Trophoblast cell (in vitro differentiated cells and primary cell): ENCODE data around the gene NPIPB12.
"Not testable (repeated sequence)": the region's sequence is repeated elsewhere in the genome, so short reads cannot be mapped to it uniquely, and the experiment has no call there.

Experiments used
- DNase-seq, 2 donors: peaks; one replicate each; pipeline ENCODE4 v3.0.0-alpha.2; 2016
- H2AFZ ChIP-seq: 2 replicates; pipeline ENCODE4 v1.6.1; 2013; ENCODE audit warnings: low read length, moderate library complexity, mild to moderate bottlenecking; ENCODE audit not compliant: insufficient read depth, poor library complexity
- H2AK5ac ChIP-seq: 2 replicates; pipeline ENCODE4 v1.6.1; 2013; ENCODE audit warnings: mild to moderate bottlenecking, low read length
- H2BK120ac ChIP-seq: 2 replicates; pipeline ENCODE4 v1.6.1; 2013; ENCODE audit warnings: low read length, mild to moderate bottlenecking, moderate library complexity; ENCODE audit not compliant: insufficient read depth, poor library complexity
- H2BK12ac ChIP-seq: 2 replicates; pipeline ENCODE4 v1.6.1; 2013; ENCODE audit warnings: mild to moderate bottlenecking, low read length, moderate library complexity
- H2BK5ac ChIP-seq: 2 replicates; pipeline ENCODE4 v1.6.1; 2013; ENCODE audit warnings: low read length, low read depth, moderate library complexity, mild to moderate bottlenecking; ENCODE audit not compliant: poor library complexity
- H3K14ac ChIP-seq: 2 replicates; pipeline ENCODE4 v1.6.1; 2013; ENCODE audit warnings: mild to moderate bottlenecking, low read length
- H3K18ac ChIP-seq: 2 replicates; pipeline ENCODE4 v1.6.1; 2013; ENCODE audit warnings: mild to moderate bottlenecking, low read length
- H3K23ac ChIP-seq: 2 replicates; pipeline ENCODE4 v1.6.1; 2013; ENCODE audit warnings: low read length
- H3K27ac ChIP-seq: 2 replicates; pipeline ENCODE4 v1.5.1; 2013; ENCODE audit warnings: low read depth, mild to moderate bottlenecking, inconsistent platforms, low read length, moderate library complexity
- H3K27me3 ChIP-seq: 2 replicates; pipeline ENCODE4 v1.6.1; 2013; ENCODE audit warnings: inconsistent platforms, mild to moderate bottlenecking, low read length, moderate library complexity; ENCODE audit not compliant: insufficient read depth
- H3K36me3 ChIP-seq, 2 experiments: 1 replicate in 1 of 2; 2 replicates in 1 of 2; pipeline ENCODE4 v1.6.1; 2013; ENCODE audit warnings: low read length in 2 of 2, mild to moderate bottlenecking in 2 of 2, moderate library complexity in 1 of 2; ENCODE audit not compliant: insufficient read depth in 2 of 2, control insufficient read depth in 1 of 2
- H3K4ac ChIP-seq: 2 replicates; pipeline ENCODE4 v1.6.1; 2013; ENCODE audit warnings: low read depth, mild to moderate bottlenecking, low read length, moderate library complexity
- H3K4me1 ChIP-seq, 2 experiments: 1 replicate in 1 of 2; 2 replicates in 1 of 2; pipeline ENCODE4 v1.6.1; 2013; ENCODE audit warnings: low read length in 2 of 2, mild to moderate bottlenecking in 2 of 2, moderate library complexity in 1 of 2; ENCODE audit not compliant: insufficient read depth in 2 of 2, control insufficient read depth in 1 of 2
- H3K4me2 ChIP-seq: 2 replicates; pipeline ENCODE4 v1.6.1; 2013; ENCODE audit warnings: inconsistent platforms, mild to moderate bottlenecking, low read length, moderate library complexity
- H3K4me3 ChIP-seq: 2 replicates; pipeline ENCODE4 v1.5.1; 2013; ENCODE audit warnings: mild to moderate bottlenecking, low read depth, low read length, inconsistent platforms
- H3K79me1 ChIP-seq: one replicate; pipeline ENCODE4 v1.6.1; 2013; ENCODE audit warnings: low read length
- H3K79me2 ChIP-seq: 2 replicates; pipeline ENCODE4 v1.6.1; 2013; ENCODE audit warnings: low read length, mild to moderate bottlenecking; ENCODE audit not compliant: control insufficient read depth, insufficient read depth, poor library complexity
- H3K9ac ChIP-seq: 2 replicates; pipeline ENCODE4 v1.6.1; 2013; ENCODE audit warnings: mild to moderate bottlenecking, low read length
- H3K9me3 ChIP-seq: 2 replicates; pipeline ENCODE4 v1.6.1; 2013; ENCODE audit warnings: low read depth, mild to moderate bottlenecking, control low read depth, inconsistent platforms, low read length; ENCODE audit not compliant: insufficient read depth
- H4K12ac ChIP-seq: 2 replicates; pipeline ENCODE4 v1.6.1; 2013; ENCODE audit warnings: low read depth, mild to moderate bottlenecking, low read length, moderate library complexity
- H4K8ac ChIP-seq: 2 replicates; pipeline ENCODE4 v1.6.1; 2013; ENCODE audit warnings: low read depth, mild to moderate bottlenecking, low read length, moderate library complexity
- H4K91ac ChIP-seq: one replicate; pipeline ENCODE4 v1.6.1; 2013; ENCODE audit warnings: low read depth, mild to moderate bottlenecking, low read length, moderate library complexity
- WGBS: extraction: QIAGEN DNeasy Blood & Tissue Kit; methylation state at CpG from one replicate; pipeline ENCODE4 v1.1.7; 2013; ENCODE audit warnings: missing lambda C conversion rate; ENCODE audit not compliant: insufficient read length, insufficient coverage; ENCODE audit errors: extremely low coverage; 5-methylcytosine and 5-hydroxymethylcytosine counted together

NPIPB12 gene

GRCh38 chr16:29460647-29461030 lies 45.6 kb downstream of the NPIPB12 start:
- H4K12ac ChIP-seq, H3K27ac ChIP-seq, H2AFZ ChIP-seq, H3K27me3 ChIP-seq, H3K79me1 ChIP-seq, H3K9ac ChIP-seq, H4K91ac ChIP-seq, H3K4me1 ChIP-seq, H2BK5ac ChIP-seq, H3K4me3 ChIP-seq, H3K9me3 ChIP-seq, H2AK5ac ChIP-seq, H3K4me2 ChIP-seq, H3K36me3 ChIP-seq, H2BK12ac ChIP-seq, H4K8ac ChIP-seq, H3K23ac ChIP-seq, H3K79me2 ChIP-seq, H3K18ac ChIP-seq, H3K4ac ChIP-seq, H3K14ac ChIP-seq, DNase-seq, H2BK120ac ChIP-seq: not testable (repeated sequence)
- whole genome bisulfite sequencing = no CpG with 5 or more reads among the region's 9 CpGs

- not testable (repeated sequence) for H4K8ac ChIP-seq, H3K9me3 ChIP-seq, H3K14ac ChIP-seq, H3K36me3 ChIP-seq, H3K27me3 ChIP-seq, H2BK120ac ChIP-seq, H2BK12ac ChIP-seq, H4K91ac ChIP-seq, H3K4me2 ChIP-seq, H4K12ac ChIP-seq, H3K9ac ChIP-seq, H3K4me1 ChIP-seq, H2BK5ac ChIP-seq, H3K4me3 ChIP-seq, H3K27ac ChIP-seq, H2AFZ ChIP-seq, DNase-seq, H3K4ac ChIP-seq, H3K79me1 ChIP-seq, H3K18ac ChIP-seq, H2AK5ac ChIP-seq, H3K79me2 ChIP-seq, H3K23ac ChIP-seq
- no CpG with 5 or more reads among the region's 13 CpGs for WGBS
These were observed 46.2 kb downstream of the NPIPB12 start, which contains the start of gene SULT1A4 for GRCh38 chr16:29459706-29460646. Gene SULT1A4, plus strand, starts transcription at chr16:29459913. Its CDS starts 1,473 bp downstream, at chr16:29461386.

- H4K8ac ChIP-seq, H2BK12ac ChIP-seq, H2AK5ac ChIP-seq, H4K91ac ChIP-seq, H4K12ac ChIP-seq, H2BK5ac ChIP-seq, H3K9ac ChIP-seq, H3K36me3 ChIP-seq, H3K14ac ChIP-seq, H2AFZ ChIP-seq, H3K4me2 ChIP-seq, H3K79me1 ChIP-seq, H3K4me3 ChIP-seq, H3K4me1 ChIP-seq, H3K23ac ChIP-seq, H3K9me3 ChIP-seq, H3K18ac ChIP-seq, H3K27ac ChIP-seq, H3K27me3 ChIP-seq, H3K4ac ChIP-seq, H3K79me2 ChIP-seq, DNase-seq, H2BK120ac ChIP-seq: not testable (repeated sequence)
- WGBS = no CpG with 5 or more reads among the region's 2 CpGs
These were observed 48.5 kb downstream of the NPIPB12 start for GRCh38 chr16:29457660-29458059.

- H2BK120ac ChIP-seq, H3K27me3 ChIP-seq, H3K14ac ChIP-seq, H2BK5ac ChIP-seq, H3K18ac ChIP-seq, H4K8ac ChIP-seq, H3K36me3 ChIP-seq, H3K4me2 ChIP-seq, H3K79me1 ChIP-seq, H3K9me3 ChIP-seq, H3K23ac ChIP-seq, H3K9ac ChIP-seq, H2AK5ac ChIP-seq, H2BK12ac ChIP-seq, H3K79me2 ChIP-seq, H3K4me3 ChIP-seq, H4K91ac ChIP-seq, H3K4ac ChIP-seq, H3K4me1 ChIP-seq, H3K27ac ChIP-seq, H2AFZ ChIP-seq, H4K12ac ChIP-seq, DNase-seq: not testable (repeated sequence)
- WGBS = no CpG with 5 or more reads among the region's 29 CpGs
These were observed 51.4 kb downstream of the NPIPB12 start for GRCh38 chr16:29454828-29455227.
